K562 (cell line): ENCODE results near the gene SLMAP. TPM values are rescaled to one million over a fixed set of nuclear protein-coding genes. Genes with fewer than 3 reads are reported as not detected.

ENCODE experiments used
- EP300 ChIP-seq: IDR thresholded peaks from 2 replicates; pipeline ENCODE4 v1.6.1; 2012; ENCODE audit warnings: low read length, improper control_type of control experiment
- HBP1 ChIP-seq: fragments of 450-650 bp; formaldehyde crosslinking; IDR thresholded peaks from 2 replicates; pipeline ENCODE4 v1.4.0; 2022; ENCODE audit warnings: missing genetic modification characterization
- HNRNPL ChIP-seq: fragments of 200-400 bp; formaldehyde crosslinking; IDR thresholded peaks from 2 replicates; pipeline ENCODE4 v1.6.1; 2017; ENCODE audit warnings: low read depth, mild to moderate bottlenecking, low read length
- L3MBTL2 ChIP-seq: fragments of 450-650 bp; IDR thresholded peaks from 2 replicates; pipeline ENCODE4 v1.6.1; 2016; ENCODE audit warnings: mild to moderate bottlenecking, moderate library complexity
- MCM7 ChIP-seq, 2 experiments: fragments of 450-650 bp; IDR thresholded peaks; 2 replicates each; pipeline ENCODE4 v1.6.1; 2016 to 2018
- MTA2 ChIP-seq: fragments of 450-650 bp; IDR thresholded peaks from 2 replicates; pipeline ENCODE4 v1.6.1; 2016; ENCODE audit warnings: low read depth
- TCF15 ChIP-seq: fragments of 250-450 bp; sonication (Bioruptor Pico); IDR thresholded peaks from 2 replicates; pipeline ENCODE4 v1.8.0; 2022; ENCODE audit warnings: moderate library complexity, mild to moderate bottlenecking, inconsistent platforms
- THRA ChIP-seq: fragments of 450-650 bp; IDR thresholded peaks from 2 replicates; pipeline ENCODE4 v1.6.1; 2017; ENCODE audit warnings: mild to moderate bottlenecking, moderate library complexity
- THRAP3 ChIP-seq: fragments of 450-650 bp; IDR thresholded peaks from 2 replicates; pipeline ENCODE4 v1.6.1; 2016; ENCODE audit warnings: mild to moderate bottlenecking, inconsistent platforms, borderline replicate concordance
- ZBTB49 ChIP-seq: sonication (generic); formaldehyde crosslinking; IDR thresholded peaks from 2 replicates; pipeline ENCODE4 v1.8.0; 2022; ENCODE audit warnings: missing genetic modification reagents, mild to moderate bottlenecking, borderline replicate concordance
- ZFPM2 ChIP-seq: fragments of 250-450 bp; sonication (Bioruptor Pico); IDR thresholded peaks from 2 replicates; pipeline ENCODE4 v1.5.1; 2022; ENCODE audit warnings: mild to moderate bottlenecking
- polyA plus RNA-seq, 8 experiments: library from polyadenylated mRNA; depleted of rRNA in 4 of 8; stranded (reverse) in 5 of 8; unstranded in 3 of 8; fragments of >200 nt; fragmentation: Nextera tagmentation in 2 of 8; fragmentation: Illumina TruSeq in 1 of 8; extraction: Ambion mirVana in 2 of 8; extraction: Trizol in 1 of 8; gene quantifications; 2 replicates each; pipeline versions ENCODE4 v1.2.1 to v1.2.3, GENCODE V29; 2011 to 2014; ENCODE audit warnings: inconsistent platforms in 1 of 8, missing spikeins in 1 of 8
- total RNA-seq, 7 experiments: library from RNA; depleted of rRNA in 6 of 7; stranded (reverse); fragments of >200 nt in 6 of 7; fragmentation: Illumina TruSeq in 2 of 7; extraction: Trizol in 2 of 7; gene quantifications; 2 replicates each; pipeline versions ENCODE4 v1.2.1 to v1.2.3, GENCODE V29; 2011 to 2021; ENCODE audit warnings: low replicate concordance in 1 of 7

Gene SLMAP
- total and polyA plus RNA-seq, 9 of the 15 experiments (the other 6 are each of a cell fraction or from before 2014, with no cell fraction given), result 12.1 to 50.7 (median 28.3) TPM

- TF ChIP-seq ZBTB49 (CRISPR knock-in tag) (no peak), L3MBTL2 (no peak), ZFPM2 (CRISPR knock-in tag) (no peak), HNRNPL (no peak), HBP1 (CRISPR knock-in tag) (no peak), THRAP3 (no peak), THRA (no peak), MCM7 (IDR thresholded peaks at IDR 0.05) (no peak), TCF15 (no peak), MTA2 (no peak), EP300 (no peak)
Observed at GRCh38 chr3:57972531-57973111, 216.5 kb downstream of the SLMAP start (continued).
